Naive B cell (primary cell): ENCODE measurements around the gene MEIOC. TPM values are rescaled to one million over a fixed set of nuclear protein-coding genes. Genes with fewer than 3 reads are reported as not detected.
A peak's percentile ranks its signal among the peaks of the same experiment; 100 is the strongest.
"Not testable (repeated sequence)": the region's sequence is repeated elsewhere in the genome, so short reads cannot be mapped to it uniquely, and the experiment has no call there.

ENCODE experiments used
- ATAC-seq, 2 donors: fragments of 150-1000 bp; cut with Tn5 transposase; 2 replicates each; pipeline ENCODE4 v1.10.0; 2021; ENCODE audit warnings: low read depth in 2 of 2, mild to moderate bottlenecking in 2 of 2, moderate library complexity in 2 of 2
- DNase-seq: peaks from one replicate; pipeline ENCODE4 v3.0.0; 2022
- H3K27ac Mint-ChIP-seq, 6 donors: one replicate each; pipeline ENCODE4 v1.8.0; 2020 to 2022; ENCODE audit warnings: mild to moderate bottlenecking in 6 of 6, mixed read lengths in 6 of 6, moderate library complexity in 5 of 6, inconsistent platforms in 2 of 6
- H3K27me3 Mint-ChIP-seq, 3 donors: one replicate each; pipeline ENCODE4 v1.8.0; 2021 to 2022; ENCODE audit warnings: mixed read lengths in 3 of 3, mild to moderate bottlenecking in 1 of 3
- H3K36me3 Mint-ChIP-seq, 2 donors: one replicate each; pipeline ENCODE4 v1.8.0; 2020 to 2022; ENCODE audit warnings: mixed read lengths in 2 of 2, inconsistent platforms in 1 of 2, mild to moderate bottlenecking in 1 of 2
- H3K4me1 Mint-ChIP-seq, 3 donors: one replicate each; pipeline ENCODE4 v1.8.0; 2020 to 2022; ENCODE audit warnings: mixed read lengths in 3 of 3, inconsistent platforms in 1 of 3, mild to moderate bottlenecking in 1 of 3, moderate library complexity in 1 of 3
- H3K4me3 Mint-ChIP-seq, 8 donors: one replicate each; pipeline ENCODE4 v1.8.0; 2020 to 2022; ENCODE audit warnings: mild to moderate bottlenecking in 8 of 8, mixed read lengths in 8 of 8, moderate library complexity in 8 of 8, inconsistent platforms in 2 of 8
- H3K9me3 Mint-ChIP-seq, 7 donors: one replicate each; pipeline ENCODE4 v1.8.0; 2020 to 2022; ENCODE audit warnings: mixed read lengths in 7 of 7, mild to moderate bottlenecking in 5 of 7, inconsistent platforms in 2 of 7, moderate library complexity in 1 of 7
- polyA plus RNA-seq, 6 donors: library from polyadenylated mRNA; unstranded; fragments of 300-500 nt; fragmentation: Illumina TruSeq; gene quantifications; one replicate each; pipeline ENCODE4 v1.2.3, GENCODE V29; 2021; ENCODE audit warnings: low read depth in 6 of 6

MEIOC gene
- polyA plus RNA-seq, 6 donors from 2014 or later = 0.10 to 0.73 (median 0.43) TPM; not detected in 1

DNA sequence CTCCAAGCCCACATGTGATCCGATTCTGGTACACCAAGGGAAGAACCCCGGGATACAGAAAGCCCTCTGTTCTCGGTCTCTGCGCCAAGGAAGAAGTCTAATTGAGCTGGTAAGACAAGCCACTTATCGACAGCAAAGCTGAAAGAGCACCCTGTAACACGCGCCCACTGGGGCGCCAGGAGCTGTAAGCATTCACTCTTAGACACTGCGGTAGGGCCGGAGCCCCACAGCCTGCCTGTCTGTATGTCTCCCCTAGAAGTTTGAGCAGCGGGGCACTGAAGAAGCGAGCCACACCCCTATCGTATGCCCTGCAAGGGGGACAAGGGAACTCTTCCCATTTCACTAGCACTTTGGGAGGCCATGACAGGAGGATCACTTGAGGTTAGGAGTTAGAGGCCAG, 27.0 kb upstream of the MEIOC start:
- ATAC-seq (no peak), DNase-seq (no peak)
- Mint-ChIP-seq H3K27ac (peak overlapping the region in 4 of 6 donors; percentile 57 to 98 (median 94)), H3K4me3 (peak overlapping the region in 4 of 8 donors; percentile 69 to 93 (median 89)), H3K9me3 (no peaks in the 10 kb centered on the region), H3K27me3 (peaks cover 0 to 9% (median 7%) of the 10 kb centered on the region in 3 donors), H3K4me1 (peaks cover 12 to 23% (median 15%) of the 10 kb centered on the region in 3 donors), H3K36me3 (no peaks in the 10 kb centered on the region)

- no peak overlapping the region for H3K27ac Mint-ChIP-seq
- no peak for ATAC-seq
- H3K36me3 Mint-ChIP-seq = no peaks in the 10 kb centered on the region
- peaks cover 12 to 23% (median 15%) of the 10 kb centered on the region in 3 donors for H3K4me1 Mint-ChIP-seq
- H3K27me3 Mint-ChIP-seq = peaks cover 0 to 14% (median 7%) of the 10 kb centered on the region in 3 donors
- H3K4me3 Mint-ChIP-seq = peak overlapping the region in 1 of 8 donors; percentile 35
- no peaks in the 10 kb centered on the region for H3K9me3 Mint-ChIP-seq
- DNase-seq = no peak
Measured at GRCh38 chr17:44630703-44631102, 25.6 kb upstream of the MEIOC start.

DNA sequence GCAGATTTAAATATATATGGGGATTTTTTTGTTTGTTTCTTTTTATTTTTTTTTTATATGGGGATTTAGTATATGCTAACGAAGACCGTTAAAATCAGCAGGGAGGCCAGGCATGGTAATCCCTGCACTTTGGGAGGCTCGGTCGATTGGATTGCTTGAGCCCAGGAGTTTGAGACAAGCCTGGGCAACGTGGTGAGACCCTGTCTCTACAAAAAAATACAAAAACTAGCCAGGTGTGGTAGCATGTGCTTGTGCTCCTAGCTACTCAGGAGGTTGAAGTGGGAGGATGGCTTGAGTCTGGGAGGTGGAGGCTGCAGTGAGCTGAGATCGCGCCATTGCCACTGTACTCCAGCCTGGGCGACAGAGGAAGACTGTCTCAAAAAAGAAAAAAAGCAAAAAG, 22.3 kb upstream of the MEIOC start:
- no peaks in the 10 kb centered on the region for H3K36me3 Mint-ChIP-seq
- peak overlapping the region in 1 of 8 donors; percentile 30 for H3K4me3 Mint-ChIP-seq
- ATAC-seq = no peak

GRCh38 chr17:44634401-44634800, 21.9 kb upstream of the MEIOC start:
- H3K27ac Mint-ChIP-seq, H3K4me3 Mint-ChIP-seq, ATAC-seq, H3K9me3 Mint-ChIP-seq, H3K4me1 Mint-ChIP-seq, DNase-seq, H3K36me3 Mint-ChIP-seq: not testable (repeated sequence)
- H3K27me3 Mint-ChIP-seq = peaks cover 0 to 23% (median 11%) of the 10 kb centered on the region in 3 donors

More for the DNA sequence above, 22.3 kb upstream of the MEIOC start:
- H3K27me3 Mint-ChIP-seq = peaks cover 0 to 22% (median 11%) of the 10 kb centered on the region in 3 donors
- H3K4me1 Mint-ChIP-seq = peaks cover 0 to 6% (median under 1%) of the 10 kb centered on the region in 3 donors
- H3K9me3 Mint-ChIP-seq = no peaks in the 10 kb centered on the region
- DNase-seq = no peak
- H3K27ac Mint-ChIP-seq = peak overlapping the region in 2 of 6 donors; percentile 76 to 77

- H3K27me3 Mint-ChIP-seq = peaks cover 4 to 33% (median 15%) of the 10 kb centered on the region in 3 donors
- H3K4me3 Mint-ChIP-seq = no peak overlapping the region
- no peaks in the 10 kb centered on the region for H3K36me3 Mint-ChIP-seq
- no peaks in the 10 kb centered on the region for H3K9me3 Mint-ChIP-seq
- no peaks in the 10 kb centered on the region for H3K4me1 Mint-ChIP-seq
- ATAC-seq (peak in 1 of 2 donors; percentile 38), DNase-seq (peak; percentile 14)
- no peak overlapping the region for H3K27ac Mint-ChIP-seq
Measured at GRCh38 chr17:44636562-44636961, 19.7 kb upstream of the MEIOC start.

DNA sequence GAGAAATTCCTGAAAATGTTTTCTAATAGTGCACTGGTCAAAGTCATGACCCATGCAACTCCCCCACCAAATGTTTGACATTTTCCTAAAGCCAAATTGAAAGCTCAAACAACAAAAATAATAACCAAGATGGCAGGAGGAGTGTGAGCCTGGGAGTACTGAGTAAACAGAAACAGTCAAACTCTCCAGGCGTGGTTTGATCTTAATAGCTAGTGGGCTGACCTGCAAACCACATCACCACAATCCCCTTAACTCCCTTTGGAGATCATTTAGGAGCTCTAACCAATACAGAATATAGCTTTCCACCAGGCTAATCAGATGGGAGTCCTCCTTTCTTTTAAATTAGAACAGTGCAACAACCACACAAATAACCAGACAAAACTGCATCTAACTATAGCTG, 19.2 kb upstream of the MEIOC start:
- Mint-ChIP-seq H3K27me3 (peaks cover 9 to 38% (median 15%) of the 10 kb centered on the region in 3 donors), H3K27ac (peak overlapping the region in 1 of 6 donors; percentile 49), H3K4me1 (no peaks in the 10 kb centered on the region), H3K36me3 (no peaks in the 10 kb centered on the region), H3K9me3 (no peaks in the 10 kb centered on the region), H3K4me3 (no peak overlapping the region)
- ATAC-seq (no peak), DNase-seq (no peak)

DNA sequence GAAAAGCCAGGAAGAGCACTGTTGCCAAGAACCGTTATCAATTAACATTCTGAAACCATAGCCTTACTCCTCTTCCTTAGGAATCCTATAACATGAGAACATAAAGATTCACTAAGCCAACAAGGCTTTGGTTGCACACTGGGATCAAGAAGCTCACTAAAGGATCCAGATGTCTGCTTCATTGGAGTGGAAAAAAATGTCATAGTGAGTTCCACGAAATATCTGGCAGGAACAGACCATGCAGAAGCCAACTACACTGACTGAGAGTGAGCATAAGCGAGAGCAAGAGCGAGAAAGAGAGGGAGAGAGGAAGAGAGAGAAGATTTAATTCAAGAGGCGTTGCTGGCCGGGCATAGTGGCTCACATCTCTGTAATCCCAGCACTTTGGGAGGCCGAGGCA, 13.4 kb upstream of the MEIOC start:
- Mint-ChIP-seq H3K27ac (no peak overlapping the region), H3K27me3 (peaks cover 16 to 55% (median 40%) of the 10 kb centered on the region in 3 donors), H3K9me3 (no peaks in the 10 kb centered on the region), H3K36me3 (no peaks in the 10 kb centered on the region), H3K4me3 (no peak overlapping the region), H3K4me1 (no peaks in the 10 kb centered on the region)
- ATAC-seq = no peak
- DNase-seq = no peak

DNA sequence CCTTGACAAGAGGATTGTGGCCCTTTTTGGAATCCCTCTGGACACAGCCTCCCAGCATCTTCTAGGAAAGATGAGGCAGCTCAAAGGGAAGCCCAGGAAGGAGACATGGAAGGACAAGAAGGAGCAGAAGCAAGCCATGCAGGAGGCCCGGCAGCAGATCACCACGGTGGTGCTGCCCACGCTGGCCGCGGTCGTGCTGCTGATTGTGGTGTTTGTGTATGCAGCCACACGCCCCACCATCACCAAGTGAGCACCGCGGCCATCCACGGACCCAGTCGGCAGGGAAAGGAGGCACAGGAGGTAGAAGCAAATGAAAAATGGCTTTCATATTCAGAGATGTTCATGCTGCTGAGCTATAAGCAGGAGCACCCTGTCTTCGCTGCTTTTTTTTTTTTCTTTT, 10.9 kb upstream of the MEIOC start:
- ATAC-seq (no peak), DNase-seq (no peak)
- no peaks in the 10 kb centered on the region for H3K9me3 Mint-ChIP-seq
- no peak overlapping the region for H3K27ac Mint-ChIP-seq
- peaks cover 0 to 5% (median 0%) of the 10 kb centered on the region in 3 donors for H3K4me1 Mint-ChIP-seq
- no peaks in the 10 kb centered on the region for H3K36me3 Mint-ChIP-seq
- no peak overlapping the region for H3K4me3 Mint-ChIP-seq
- H3K27me3 Mint-ChIP-seq = peaks cover 19 to 66% (median 40%) of the 10 kb centered on the region in 3 donors

DNA sequence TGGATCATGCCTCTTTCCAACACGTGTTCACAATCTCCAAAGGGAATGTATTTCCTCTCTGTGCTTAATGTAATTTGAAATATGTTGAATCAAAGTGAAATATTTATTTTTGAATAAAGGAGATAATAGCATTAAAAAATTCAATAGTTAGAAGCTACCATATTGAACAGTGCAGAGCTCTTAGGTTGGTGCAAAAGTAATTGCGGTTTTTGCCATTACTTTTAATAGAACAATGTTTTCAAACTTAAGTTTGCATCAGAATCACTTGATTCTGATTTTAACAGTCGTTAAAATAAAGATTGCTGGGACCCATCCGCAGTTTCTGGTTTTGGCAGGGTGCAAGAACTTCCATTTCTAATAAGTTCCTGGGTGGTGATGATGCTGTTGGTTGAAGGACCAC, 10.0 kb upstream of the MEIOC start:
- H3K27ac Mint-ChIP-seq = no peak overlapping the region
- ATAC-seq (no peak), DNase-seq (no peak)
- peaks cover 0 to 5% (median 0%) of the 10 kb centered on the region in 3 donors for H3K4me1 Mint-ChIP-seq
- H3K4me3 Mint-ChIP-seq = no peak overlapping the region
- H3K36me3 Mint-ChIP-seq = no peaks in the 10 kb centered on the region
- H3K9me3 Mint-ChIP-seq = no peaks in the 10 kb centered on the region
- H3K27me3 Mint-ChIP-seq = peaks cover 21 to 69% (median 44%) of the 10 kb centered on the region in 3 donors

DNA sequence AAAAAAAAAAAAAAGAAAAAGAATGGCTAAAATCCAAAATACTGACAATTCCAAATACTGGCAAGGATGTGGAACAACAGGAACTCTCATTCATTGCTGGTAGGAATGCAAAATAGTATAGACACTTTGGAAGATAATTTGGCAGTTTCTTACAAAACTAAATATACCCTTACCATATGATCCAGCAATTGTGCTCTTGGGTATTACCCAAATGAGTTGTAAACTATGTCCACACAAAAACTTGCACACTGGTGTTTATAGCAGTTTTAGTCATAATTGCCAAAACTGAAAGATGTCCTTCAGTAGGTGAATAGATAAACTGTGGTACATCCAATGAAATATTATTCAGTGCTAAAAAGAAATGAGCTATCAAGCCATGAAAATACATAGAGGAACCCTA, 8.5 kb upstream of the MEIOC start:
- Mint-ChIP-seq H3K27ac (no peak overlapping the region), H3K27me3 (peaks cover 21 to 58% (median 35%) of the 10 kb centered on the region in 3 donors), H3K36me3 (no peaks in the 10 kb centered on the region), H3K4me3 (no peak overlapping the region), H3K4me1 (peaks cover 0 to 5% (median 0%) of the 10 kb centered on the region in 3 donors), H3K9me3 (peaks cover 0 to 1% (median 0%) of the 10 kb centered on the region in 7 donors)
- no peak for ATAC-seq
- DNase-seq = no peak

- H3K36me3 Mint-ChIP-seq = no peaks in the 10 kb centered on the region
- H3K9me3 Mint-ChIP-seq = peaks cover 0 to 1% (median 0%) of the 10 kb centered on the region in 7 donors
- H3K4me1 Mint-ChIP-seq = peaks cover 0 to 5% (median 0%) of the 10 kb centered on the region in 3 donors
- peaks cover 23 to 55% (median 32%) of the 10 kb centered on the region in 3 donors for H3K27me3 Mint-ChIP-seq
- H3K4me3 Mint-ChIP-seq = no peak overlapping the region
- ATAC-seq (no peak), DNase-seq (no peak)
- H3K27ac Mint-ChIP-seq = peak overlapping the region in 1 of 6 donors; percentile 22
Measured at GRCh38 chr17:44648963-44649362, 7.3 kb upstream of the MEIOC start.

GRCh38 chr17:44651228-44651627, 5.0 kb upstream of the MEIOC start:
- H3K4me3 Mint-ChIP-seq = no peak overlapping the region
- peaks cover 0 to 6% of the 10 kb centered on the region in 2 donors for H3K36me3 Mint-ChIP-seq
- H3K27me3 Mint-ChIP-seq = peaks cover 33 to 58% (median 37%) of the 10 kb centered on the region in 3 donors

GRCh38 chr17:44652727-44653126, 3.5 kb upstream of the MEIOC start:
- Mint-ChIP-seq H3K27me3 (peaks cover 42 to 69% (median 44%) of the 10 kb centered on the region in 3 donors), H3K4me3 (no peak overlapping the region), H3K9me3 (peaks cover 0 to 9% (median 4%) of the 10 kb centered on the region in 7 donors), H3K36me3 (peaks cover 3 to 6% of the 10 kb centered on the region in 2 donors), H3K27ac (no peak overlapping the region), H3K4me1 (peaks cover 0 to 14% (median 10%) of the 10 kb centered on the region in 3 donors)
- DNase-seq = no peak
- ATAC-seq = no peak

More at GRCh38 chr17:44651228-44651627, 5.0 kb upstream of the MEIOC start:
- H3K9me3 Mint-ChIP-seq = peaks cover 0 to 9% (median 3%) of the 10 kb centered on the region in 7 donors
- H3K27ac Mint-ChIP-seq = peak overlapping the region in 1 of 6 donors; percentile 64
- ATAC-seq (no peak), DNase-seq (no peak)
- peaks cover 0 to 9% (median 3%) of the 10 kb centered on the region in 3 donors for H3K4me1 Mint-ChIP-seq

DNA sequence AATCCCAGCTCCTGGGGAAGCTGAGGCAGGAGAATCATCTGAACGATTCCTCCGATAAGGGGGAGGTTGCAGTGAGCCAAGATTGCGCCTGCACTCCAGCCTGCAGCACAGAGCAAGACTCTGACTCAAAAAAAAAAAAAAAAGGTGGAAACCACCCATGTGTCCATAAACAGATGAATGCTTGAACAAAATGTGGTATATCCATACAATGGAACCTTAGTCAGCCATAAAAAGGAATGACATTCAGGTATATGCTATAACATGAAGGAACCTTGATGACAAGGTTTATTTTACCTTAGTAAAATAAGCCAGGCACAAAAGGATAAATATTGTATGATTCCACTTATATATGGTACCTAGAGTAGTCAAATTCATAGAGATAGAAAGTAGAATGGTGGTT, 2.9 kb upstream of the MEIOC start:
- Mint-ChIP-seq H3K9me3 (peaks cover 0 to 9% (median 4%) of the 10 kb centered on the region in 7 donors), H3K36me3 (peaks cover 3 to 6% of the 10 kb centered on the region in 2 donors), H3K4me1 (peaks cover 0 to 10% (median 9%) of the 10 kb centered on the region in 3 donors), H3K27me3 (peaks cover 36 to 64% (median 44%) of the 10 kb centered on the region in 3 donors), H3K4me3 (peak overlapping the region in 1 of 8 donors; percentile 25), H3K27ac (no peak overlapping the region)
- DNase-seq = no peak
- no peak for ATAC-seq
